H9 (cell line): ENCODE results near the gene KCNMA1. TPM values are rescaled to one million over a fixed set of nuclear protein-coding genes. Genes with fewer than 3 reads are reported as not detected.

ENCODE experiments used
- DNase-seq: peaks from one replicate; pipeline ENCODE4 v3.0.0-alpha.2; 2017
- H2AFZ ChIP-seq: one replicate; pipeline ENCODE4 v1.6.1; 2013; ENCODE audit warnings: mild to moderate bottlenecking, low read length, control low read depth, moderate library complexity
- H2AK5ac ChIP-seq: 2 replicates; pipeline ENCODE4 v1.6.1; 2013; ENCODE audit warnings: low read length, control low read depth, mixed read lengths; ENCODE audit not compliant: insufficient read length
- H2BK120ac ChIP-seq: one replicate; pipeline ENCODE4 v1.6.1; 2013; ENCODE audit warnings: low read depth, mild to moderate bottlenecking, low read length, control low read depth, inconsistent platforms; ENCODE audit not compliant: poor library complexity, severe bottlenecking
- H2BK12ac ChIP-seq: 2 replicates; pipeline ENCODE4 v1.6.1; 2013; ENCODE audit warnings: low read length, control low read depth, mixed read lengths, low read depth; ENCODE audit not compliant: insufficient read length
- H2BK15ac ChIP-seq: 2 replicates; pipeline ENCODE4 v1.6.1; 2013; ENCODE audit warnings: low read depth, low read length, control low read depth
- H2BK20ac ChIP-seq: one replicate; pipeline ENCODE4 v1.6.1; 2013; ENCODE audit warnings: low read depth, mild to moderate bottlenecking, low read length, control low read depth, inconsistent platforms; ENCODE audit not compliant: poor library complexity, severe bottlenecking
- H2BK5ac ChIP-seq: 2 replicates; pipeline ENCODE4 v1.6.1; 2013; ENCODE audit warnings: low read length, control low read depth, mixed read lengths; ENCODE audit not compliant: insufficient read length
- H3K14ac ChIP-seq: 2 replicates; pipeline ENCODE4 v1.6.1; 2013; ENCODE audit warnings: low read length, control low read depth; ENCODE audit not compliant: insufficient read depth
- H3K18ac ChIP-seq: 2 replicates; pipeline ENCODE4 v1.6.1; 2013; ENCODE audit warnings: low read depth, mild to moderate bottlenecking, mixed read lengths, low read length, control low read depth; ENCODE audit not compliant: insufficient read length
- H3K23ac ChIP-seq: 2 replicates; pipeline ENCODE4 v1.6.1; 2013; ENCODE audit warnings: low read length, control low read depth, mixed read lengths, low read depth; ENCODE audit not compliant: insufficient read length
- H3K23me2 ChIP-seq: 2 replicates; pipeline ENCODE4 v1.6.1; 2013; ENCODE audit warnings: low read depth, mild to moderate bottlenecking, mixed read lengths, low read length, control low read depth; ENCODE audit not compliant: insufficient read length, poor library complexity, severe bottlenecking
- H3K27ac ChIP-seq: 2 replicates; pipeline ENCODE4 v1.5.1; 2013; ENCODE audit warnings: low read length, control low read depth, mixed read lengths, low read depth; ENCODE audit not compliant: insufficient read length
- H3K27me3 ChIP-seq: 2 replicates; pipeline ENCODE4 v1.6.1; 2013; ENCODE audit warnings: low read length, control low read depth, inconsistent platforms; ENCODE audit not compliant: insufficient read depth
- H3K4ac ChIP-seq: 2 replicates; pipeline ENCODE4 v1.6.1; 2013; ENCODE audit warnings: low read depth, mild to moderate bottlenecking, control low read depth, inconsistent platforms, low read length, moderate library complexity
- H3K4me1 ChIP-seq: 2 replicates; pipeline ENCODE4 v1.6.1; 2013; ENCODE audit warnings: low read length, control low read depth, inconsistent platforms; ENCODE audit not compliant: insufficient read depth
- H3K4me2 ChIP-seq: 2 replicates; pipeline ENCODE4 v1.6.1; 2013; ENCODE audit warnings: low read length, control low read depth, mixed read lengths; ENCODE audit not compliant: insufficient read length, insufficient read depth
- H3K56ac ChIP-seq: 2 replicates; pipeline ENCODE4 v1.6.1; 2013; ENCODE audit warnings: low read depth, mild to moderate bottlenecking, mixed read lengths, low read length, control low read depth; ENCODE audit not compliant: insufficient read length
- H3K79me1 ChIP-seq: 2 replicates; pipeline ENCODE4 v1.6.1; 2013; ENCODE audit warnings: low read depth, mild to moderate bottlenecking, moderate library complexity, low read length, control low read depth, inconsistent platforms; ENCODE audit not compliant: insufficient read depth, poor library complexity, severe bottlenecking
- H3K79me2 ChIP-seq: 2 replicates; pipeline ENCODE4 v1.6.1; 2013; ENCODE audit warnings: low read length, control low read depth, inconsistent platforms; ENCODE audit not compliant: insufficient read depth
- H3K9ac ChIP-seq: 2 replicates; pipeline ENCODE4 v1.6.1; 2013; ENCODE audit warnings: low read length, control low read depth, mixed read lengths; ENCODE audit not compliant: insufficient read length; ENCODE audit errors: extremely low read depth
- H3K9me3 ChIP-seq: one replicate; pipeline ENCODE4 v1.6.1; 2013; ENCODE audit warnings: low read depth, low read length, inconsistent platforms; ENCODE audit not compliant: control insufficient read depth
- H3T11ph ChIP-seq: one replicate; pipeline ENCODE4 v1.6.1; 2013; ENCODE audit warnings: mild to moderate bottlenecking, low read length, control low read depth, inconsistent platforms
- H4K20me1 ChIP-seq: one replicate; pipeline ENCODE4 v1.6.1; 2013; ENCODE audit not compliant: control insufficient read depth, insufficient read length, insufficient read depth
- H4K5ac ChIP-seq: 2 replicates; pipeline ENCODE4 v1.6.1; 2013; ENCODE audit warnings: low read depth, mild to moderate bottlenecking, mixed read lengths, low read length, control low read depth; ENCODE audit not compliant: insufficient read length
- H4K8ac ChIP-seq: replicated peaks from 2 replicates; pipeline ENCODE4 v1.6.1; 2013; ENCODE audit warnings: low read length, control low read depth, mixed read lengths, low read depth; ENCODE audit not compliant: insufficient read length
- H4K91ac ChIP-seq: 2 replicates; pipeline ENCODE4 v1.6.1; 2013; ENCODE audit warnings: low read depth, mild to moderate bottlenecking, moderate library complexity, mixed read lengths, low read length, control low read depth; ENCODE audit not compliant: insufficient read length
- H3K27ac Mint-ChIP-seq, 3 experiments: 2 replicates in 2 of 3; 3 replicates in 1 of 3; pipeline ENCODE4 v1.8.0; 2020 to 2021; ENCODE audit warnings: mixed read lengths in 3 of 3, mild to moderate bottlenecking in 1 of 3, moderate library complexity in 1 of 3
- H3K27me3 Mint-ChIP-seq: 2 replicates; pipeline ENCODE4 v1.8.0; 2021; ENCODE audit warnings: low read depth, mild to moderate bottlenecking, moderate library complexity, mixed read lengths
- H3K36me3 Mint-ChIP-seq, 3 experiments: 2 replicates in 2 of 3; 3 replicates in 1 of 3; pipeline ENCODE4 v1.8.0; 2020 to 2021; ENCODE audit warnings: low read depth in 3 of 3, mixed read lengths in 3 of 3; ENCODE audit not compliant: insufficient read depth in 1 of 3
- H3K4me1 Mint-ChIP-seq, 2 experiments: 2 replicates each; pipeline ENCODE4 v1.8.0; 2020; ENCODE audit warnings: mixed read lengths in 2 of 2
- H3K4me3 Mint-ChIP-seq, 2 experiments: 2 replicates in 1 of 2; 3 replicates in 1 of 2; pipeline ENCODE4 v1.8.0; 2020 to 2021; ENCODE audit warnings: mild to moderate bottlenecking in 2 of 2, mixed read lengths in 2 of 2, moderate library complexity in 1 of 2
- H3K9me3 Mint-ChIP-seq, 2 experiments: 2 replicates in 1 of 2; 3 replicates in 1 of 2; pipeline ENCODE4 v1.8.0; 2020; ENCODE audit warnings: mild to moderate bottlenecking in 2 of 2, mixed read lengths in 2 of 2, moderate library complexity in 1 of 2
- WGBS: extraction: QIAGEN DNeasy Blood & Tissue Kit; methylation state at CpG from one replicate; pipeline ENCODE4 v1.1.7; 2013; ENCODE audit warnings: missing lambda C conversion rate, low lambda C conversion rate, mixed read lengths; ENCODE audit not compliant: insufficient read length; ENCODE audit errors: extremely low coverage; 5-methylcytosine and 5-hydroxymethylcytosine counted together
- total RNA-seq: library from RNA; stranded (reverse); gene quantifications from 2 replicates; pipeline ENCODE4 v1.2.1, GENCODE V29; 2021
- TF ChIP-seq, protein P1 (sequence below): fragments of 200-600 bp; sonication (generic); conservative IDR thresholded peaks from 3 replicates; pipeline ENCODE4 v1.8.0; 2021; ENCODE audit warnings: antibody characterized with exemption, mild to moderate bottlenecking

Gene KCNMA1
- total RNA-seq, 1 experiment from 2014 or later, result 2.0 TPM

DNA sequence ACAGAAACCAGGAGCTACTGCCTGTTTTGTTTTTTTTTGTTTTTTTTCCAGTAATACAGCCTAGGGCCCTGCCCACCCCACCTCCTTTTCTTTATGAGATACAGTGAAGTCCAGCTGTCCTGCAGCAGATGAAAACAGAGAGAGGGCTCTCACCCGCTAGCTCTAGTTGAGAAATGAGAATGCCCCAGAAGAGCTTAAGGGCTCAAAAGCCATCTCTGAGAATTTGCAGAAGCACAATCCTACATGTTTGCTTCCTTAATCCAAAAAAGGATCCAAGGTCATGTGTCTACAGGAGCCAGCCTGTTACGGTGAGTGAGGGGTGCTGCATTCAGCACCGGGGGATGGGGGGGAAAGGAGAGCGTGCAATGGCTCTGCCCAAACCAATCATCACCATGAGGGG, 122.7 kb downstream of the KCNMA1 start:
- no peak overlapping the region for H3K18ac ChIP-seq
- H4K20me1 ChIP-seq, result no peaks in the 10 kb centered on the region
- H2BK120ac ChIP-seq, result no peak overlapping the region
- peaks cover 0 to 2% (median 0%) of the 10 kb centered on the region in 3 experiments; a peak in 4 of 7 replicates for H3K36me3 Mint-ChIP-seq
- peaks cover 3% of the 10 kb centered on the region; the same call in 1 of the 2 replicates for H3K27me3 Mint-ChIP-seq
- no peak overlapping the region for H3K56ac ChIP-seq
- TF ChIP-seq, protein P1, sequence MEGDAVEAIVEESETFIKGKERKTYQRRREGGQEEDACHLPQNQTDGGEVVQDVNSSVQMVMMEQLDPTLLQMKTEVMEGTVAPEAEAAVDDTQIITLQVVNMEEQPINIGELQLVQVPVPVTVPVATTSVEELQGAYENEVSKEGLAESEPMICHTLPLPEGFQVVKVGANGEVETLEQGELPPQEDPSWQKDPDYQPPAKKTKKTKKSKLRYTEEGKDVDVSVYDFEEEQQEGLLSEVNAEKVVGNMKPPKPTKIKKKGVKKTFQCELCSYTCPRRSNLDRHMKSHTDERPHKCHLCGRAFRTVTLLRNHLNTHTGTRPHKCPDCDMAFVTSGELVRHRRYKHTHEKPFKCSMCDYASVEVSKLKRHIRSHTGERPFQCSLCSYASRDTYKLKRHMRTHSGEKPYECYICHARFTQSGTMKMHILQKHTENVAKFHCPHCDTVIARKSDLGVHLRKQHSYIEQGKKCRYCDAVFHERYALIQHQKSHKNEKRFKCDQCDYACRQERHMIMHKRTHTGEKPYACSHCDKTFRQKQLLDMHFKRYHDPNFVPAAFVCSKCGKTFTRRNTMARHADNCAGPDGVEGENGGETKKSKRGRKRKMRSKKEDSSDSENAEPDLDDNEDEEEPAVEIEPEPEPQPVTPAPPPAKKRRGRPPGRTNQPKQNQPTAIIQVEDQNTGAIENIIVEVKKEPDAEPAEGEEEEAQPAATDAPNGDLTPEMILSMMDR, result no peak
- no peak overlapping the region for H3K27ac ChIP-seq
- no peaks in the 10 kb centered on the region for H3K27me3 ChIP-seq
- no peak overlapping the region for H2AK5ac ChIP-seq
- no peak overlapping the region for H3K4me3 Mint-ChIP-seq
- H2BK20ac ChIP-seq, result no peak overlapping the region
- H3K79me1 ChIP-seq, result no peaks in the 10 kb centered on the region
- H4K8ac ChIP-seq, result no peak overlapping the region
- no peak for DNase-seq
- H2BK5ac ChIP-seq, result no peak overlapping the region
- no peak overlapping the region for H3K4me2 ChIP-seq
- no peak overlapping the region for H3T11ph ChIP-seq
- no peak overlapping the region for H2BK15ac ChIP-seq
- no peaks in the 10 kb centered on the region for H3K79me2 ChIP-seq
- H3K4ac ChIP-seq, result no peak overlapping the region
- no peak overlapping the region for H3K27ac Mint-ChIP-seq
- no peak overlapping the region for H2AFZ ChIP-seq
- H4K5ac ChIP-seq, result no peak overlapping the region
- no peak overlapping the region for H4K91ac ChIP-seq
- no CpG with 5 or more reads among the region's 4 CpGs for WGBS
- H3K4me1 ChIP-seq, result no peaks in the 10 kb centered on the region
- H3K14ac ChIP-seq, result no peak overlapping the region
- peaks cover 1 to 4% of the 10 kb centered on the region in 2 experiments; a peak in 3 of 5 replicates for H3K9me3 Mint-ChIP-seq
- no peak overlapping the region for H3K9ac ChIP-seq
- no peaks in the 10 kb centered on the region for H3K23me2 ChIP-seq
- no peaks in the 10 kb centered on the region for H3K9me3 ChIP-seq
- H3K4me1 Mint-ChIP-seq, result peaks cover 18 to 34% of the 10 kb centered on the region in 2 experiments
- H3K23ac ChIP-seq, result no peak overlapping the region
- no peak overlapping the region for H2BK12ac ChIP-seq
